ENCODE measurements around the gene PAK5. TPM values are rescaled to one million over a fixed set of nuclear protein-coding genes. Genes with fewer than 3 reads are reported as not detected.

PAK5 gene
- polyA plus RNA-seq, 1 of the 3 experiments (the other 2 are of a cell fraction): 0.03 TPM

DNA sequence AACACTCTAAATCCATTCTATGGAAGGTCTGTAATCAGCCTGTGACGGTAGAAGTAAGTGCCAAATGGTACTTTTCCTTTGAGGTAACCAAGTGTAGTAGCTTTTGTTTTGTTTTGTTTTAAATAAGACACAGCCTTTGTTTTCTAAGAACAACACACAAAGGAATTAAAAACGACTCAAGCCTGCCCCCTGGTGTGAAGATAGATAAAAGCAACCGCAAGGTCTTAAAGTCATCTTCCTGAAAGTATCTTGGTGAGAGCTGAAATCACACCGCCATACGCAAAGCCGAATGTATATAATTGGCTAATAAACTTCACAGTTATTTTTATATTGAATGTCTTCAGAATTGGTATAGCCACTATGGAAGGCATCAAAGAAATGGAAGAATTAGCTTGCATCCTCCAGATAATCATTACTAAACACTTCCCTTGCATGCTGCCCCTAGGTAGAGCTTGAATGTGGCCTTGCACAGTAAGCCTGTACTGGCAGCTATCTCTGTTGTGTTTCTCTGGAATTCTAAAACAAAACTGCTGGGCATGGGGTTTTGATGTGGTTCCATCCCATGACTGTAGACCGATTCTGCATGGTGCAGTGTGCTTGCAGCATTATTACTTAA is 228.9 kb downstream of the PAK5 start:
- H4K20me1 ChIP-seq (ENCODE audit: insufficient read depth): no peaks in the 10 kb centered on the region
- no peaks in the 10 kb centered on the region for H3K9me2 ChIP-seq
- no peaks in the 10 kb centered on the region for H3K79me2 ChIP-seq (ENCODE audit: insufficient read depth)
- 25% methylated on average over 7 of the region's 7 CpGs for WGBS (ENCODE audit: low lambda C conversion rate)
- H3F3A ChIP-seq (replicated peaks; ENCODE audit: insufficient read depth): no peaks in the 10 kb centered on the region
- POLR2A ChIA-PET: interaction anchor here (0.6 to 1.8 kb wide), 3 partner anchors 95 to 202 kb away, joined by 3 to 6 read pairs (median 3); partner anchors contain the start of gene LAMP5
- no peak overlapping the region; the same call in 1 of the 2 replicates for H2AFZ ChIP-seq (ENCODE audit: low read depth)
- no peak for TF ChIP-seq GABPA (IDR thresholded peaks at IDR 0.05; ENCODE audit: low read depth)
- no peak for TF ChIP-seq JUND (IDR thresholded peaks at IDR 0.05)
- TF ChIP-seq RAD21 (IDR thresholded peaks at IDR 0.05; ENCODE audit: low read length): peak; percentile 93
- TF ChIP-seq, protein P1, sequence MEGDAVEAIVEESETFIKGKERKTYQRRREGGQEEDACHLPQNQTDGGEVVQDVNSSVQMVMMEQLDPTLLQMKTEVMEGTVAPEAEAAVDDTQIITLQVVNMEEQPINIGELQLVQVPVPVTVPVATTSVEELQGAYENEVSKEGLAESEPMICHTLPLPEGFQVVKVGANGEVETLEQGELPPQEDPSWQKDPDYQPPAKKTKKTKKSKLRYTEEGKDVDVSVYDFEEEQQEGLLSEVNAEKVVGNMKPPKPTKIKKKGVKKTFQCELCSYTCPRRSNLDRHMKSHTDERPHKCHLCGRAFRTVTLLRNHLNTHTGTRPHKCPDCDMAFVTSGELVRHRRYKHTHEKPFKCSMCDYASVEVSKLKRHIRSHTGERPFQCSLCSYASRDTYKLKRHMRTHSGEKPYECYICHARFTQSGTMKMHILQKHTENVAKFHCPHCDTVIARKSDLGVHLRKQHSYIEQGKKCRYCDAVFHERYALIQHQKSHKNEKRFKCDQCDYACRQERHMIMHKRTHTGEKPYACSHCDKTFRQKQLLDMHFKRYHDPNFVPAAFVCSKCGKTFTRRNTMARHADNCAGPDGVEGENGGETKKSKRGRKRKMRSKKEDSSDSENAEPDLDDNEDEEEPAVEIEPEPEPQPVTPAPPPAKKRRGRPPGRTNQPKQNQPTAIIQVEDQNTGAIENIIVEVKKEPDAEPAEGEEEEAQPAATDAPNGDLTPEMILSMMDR (IDR thresholded peaks at IDR 0.05): peak; percentile 83
- 0 out of 2 replicates have a peak, but pooled peaks have one; percentile 23 for TF ChIP-seq NRF1 (IDR thresholded peaks at IDR 0.05; ENCODE audit: low read depth, low read length)
- TF ChIP-seq SMC3 (IDR thresholded peaks at IDR 0.05; ENCODE audit: low read depth, low read length): peak; percentile 83
- H3K4me2 ChIP-seq: no peak overlapping the region
- no peaks in the 10 kb centered on the region for H3K36me3 ChIP-seq (replicated peaks in 1 of 2; ENCODE audit: control insufficient read depth in 1 of 2, insufficient read depth in 2 of 2, low read length in 1 of 2)
- no peak overlapping the region for H3K9ac ChIP-seq
- H3K4me3 ChIP-seq (ENCODE audit: low read depth in 2 of 2, low read length in 1 of 2): no peak overlapping the region; a peak in 1 of 4 replicates
- CTCF ChIA-PET: interaction anchor here (0.6 to 7.3 kb wide), 66 partner anchors 10 to 1934 kb away, joined by 3 to 255 read pairs (median 5); partner anchors contain the start of genes ANKEF1, LAMP5 and MKKS
- H3K9me3 ChIP-seq: no peaks in the 10 kb centered on the region
- DNase-seq: peak; percentile 32
- H3K27me3 ChIP-seq (ENCODE audit: insufficient read depth): no peaks in the 10 kb centered on the region
- H3K4me1 ChIP-seq (ENCODE audit: control insufficient read depth in 1 of 2, insufficient read depth in 2 of 2, low read depth in 1 of 2, low read length in 1 of 2): peaks cover 0 to 14% of the 10 kb centered on the region in 2 experiments; a peak in 3 of 4 replicates
- H3K27ac ChIP-seq (ENCODE audit: low read depth in 2 of 2, low read length in 1 of 2): peak overlapping the region in 1 of 2 experiments; percentile 51; a peak in 1 of 4 replicates

DNA sequence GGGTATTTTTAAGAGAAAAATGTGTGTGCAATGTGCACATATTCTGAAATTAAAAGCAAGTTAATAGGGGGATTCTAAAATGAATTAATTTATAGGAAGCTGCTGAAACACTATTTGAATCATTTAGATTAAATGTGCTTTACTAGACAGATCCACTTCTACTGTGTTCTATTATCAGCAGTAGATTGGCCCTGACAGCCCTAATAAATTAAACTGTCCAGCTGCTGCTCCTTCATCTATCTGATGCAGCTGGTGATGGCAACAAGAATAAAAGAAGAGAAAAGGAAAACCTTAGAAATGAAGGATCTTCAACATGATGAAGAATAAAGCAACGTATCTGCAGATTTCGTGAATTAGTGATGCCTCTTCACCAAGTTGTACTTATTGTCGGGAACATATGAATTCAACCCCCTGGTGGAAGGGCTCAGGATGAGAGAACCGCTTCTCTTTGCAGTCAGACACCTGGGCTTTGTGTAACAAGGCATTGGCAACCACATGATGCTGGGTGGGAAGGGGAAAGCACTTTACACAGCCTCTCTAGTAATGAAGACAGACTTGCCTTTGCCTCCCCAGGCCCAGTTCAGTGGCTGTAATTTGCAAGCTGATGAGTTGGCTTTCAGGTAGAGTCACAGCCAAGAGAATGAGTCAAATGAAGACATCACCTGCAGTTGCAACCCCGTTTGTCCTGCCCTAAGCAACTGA is 230.1 kb downstream of the PAK5 start:
- TF ChIP-seq SMC3 (IDR thresholded peaks at IDR 0.05; ENCODE audit: low read depth, low read length): no peak
- peak; percentile 46; the same call in 1 of the 2 replicates for TF ChIP-seq TCF12 (IDR thresholded peaks at IDR 0.05)
- TF ChIP-seq, protein P2, sequence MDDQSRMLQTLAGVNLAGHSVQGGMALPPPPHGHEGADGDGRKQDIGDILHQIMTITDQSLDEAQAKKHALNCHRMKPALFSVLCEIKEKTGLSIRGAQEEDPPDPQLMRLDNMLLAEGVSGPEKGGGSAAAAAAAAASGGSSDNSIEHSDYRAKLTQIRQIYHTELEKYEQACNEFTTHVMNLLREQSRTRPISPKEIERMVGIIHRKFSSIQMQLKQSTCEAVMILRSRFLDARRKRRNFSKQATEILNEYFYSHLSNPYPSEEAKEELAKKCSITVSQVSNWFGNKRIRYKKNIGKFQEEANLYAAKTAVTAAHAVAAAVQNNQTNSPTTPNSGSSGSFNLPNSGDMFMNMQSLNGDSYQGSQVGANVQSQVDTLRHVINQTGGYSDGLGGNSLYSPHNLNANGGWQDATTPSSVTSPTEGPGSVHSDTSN (IDR thresholded peaks at IDR 0.05): peak; percentile 41; the same call in 1 of the 2 replicates
- peak; percentile 15; the same call in 1 of the 2 replicates for TF ChIP-seq RAD21 (IDR thresholded peaks at IDR 0.05; ENCODE audit: low read length)
- peak; percentile 67 for TF ChIP-seq RCOR1 (IDR thresholded peaks at IDR 0.05; ENCODE audit: low read length)
- TF ChIP-seq EP300 (IDR thresholded peaks at IDR 0.05; ENCODE audit: borderline replicate concordance in 1 of 2, low read depth in 1 of 2, low read length in 1 of 2): peak in 1 of 2 experiments; percentile 89; a peak in 2 of 4 replicates
- TF ChIP-seq GATA2 (CRISPR knock-in tag; IDR thresholded peaks at IDR 0.05): peak; percentile 55
- no peak for TF ChIP-seq IRF3 (IDR thresholded peaks at IDR 0.05; ENCODE audit: low read depth, low read length)
- Histone ChIP-seq H3F3A (replicated peaks; ENCODE audit: insufficient read depth) (no peaks in the 10 kb centered on the region), H2AFZ (ENCODE audit: low read depth) (no peak overlapping the region), H3K4me3 (ENCODE audit: low read depth in 2 of 2, low read length in 1 of 2) (no peak overlapping the region), H3K36me3 (replicated peaks in 1 of 2; ENCODE audit: control insufficient read depth in 1 of 2, insufficient read depth in 2 of 2, low read length in 1 of 2) (no peaks in the 10 kb centered on the region), H3K27ac (ENCODE audit: low read depth in 2 of 2, low read length in 1 of 2) (peak overlapping the region in 1 of 2 experiments; percentile 51; a peak in 1 of 4 replicates), H3K4me2 (no peak overlapping the region), H3K9me3 (no peaks in the 10 kb centered on the region), H3K27me3 (ENCODE audit: insufficient read depth) (no peaks in the 10 kb centered on the region), H3K4me1 (ENCODE audit: control insufficient read depth in 1 of 2, insufficient read depth in 2 of 2, low read depth in 1 of 2, low read length in 1 of 2) (peaks cover 0 to 16% of the 10 kb centered on the region in 2 experiments; a peak in 3 of 4 replicates), H3K79me2 (ENCODE audit: insufficient read depth) (no peaks in the 10 kb centered on the region), H3K9me2 (no peaks in the 10 kb centered on the region), H4K20me1 (ENCODE audit: insufficient read depth) (no peaks in the 10 kb centered on the region), H3K9ac (no peak overlapping the region)
- no peak for DNase-seq
- 85% methylated on average over 5 of the region's 5 CpGs for whole genome bisulfite sequencing (ENCODE audit: low lambda C conversion rate)
- ChIA-PET POLR2A (interaction anchor here (1.8 kb wide), 1 partner anchor 94 kb away, joined by 6 read pairs; the partner anchor contains the start of gene LAMP5), CTCF (interaction anchor here (0.6 to 7.3 kb wide), 28 partner anchors 9 to 1935 kb away, joined by 3 to 255 read pairs (median 8); partner anchors contain the start of gene LAMP5)

Data from SK-N-SH (cell line).